ENCODE data around the gene ACAN. TPM values are rescaled to one million over a fixed set of nuclear protein-coding genes. Genes with fewer than 3 reads are reported as not detected.

Gene ACAN
- total RNA-seq, 2 experiments from 2014 or later: not detected

DNA sequence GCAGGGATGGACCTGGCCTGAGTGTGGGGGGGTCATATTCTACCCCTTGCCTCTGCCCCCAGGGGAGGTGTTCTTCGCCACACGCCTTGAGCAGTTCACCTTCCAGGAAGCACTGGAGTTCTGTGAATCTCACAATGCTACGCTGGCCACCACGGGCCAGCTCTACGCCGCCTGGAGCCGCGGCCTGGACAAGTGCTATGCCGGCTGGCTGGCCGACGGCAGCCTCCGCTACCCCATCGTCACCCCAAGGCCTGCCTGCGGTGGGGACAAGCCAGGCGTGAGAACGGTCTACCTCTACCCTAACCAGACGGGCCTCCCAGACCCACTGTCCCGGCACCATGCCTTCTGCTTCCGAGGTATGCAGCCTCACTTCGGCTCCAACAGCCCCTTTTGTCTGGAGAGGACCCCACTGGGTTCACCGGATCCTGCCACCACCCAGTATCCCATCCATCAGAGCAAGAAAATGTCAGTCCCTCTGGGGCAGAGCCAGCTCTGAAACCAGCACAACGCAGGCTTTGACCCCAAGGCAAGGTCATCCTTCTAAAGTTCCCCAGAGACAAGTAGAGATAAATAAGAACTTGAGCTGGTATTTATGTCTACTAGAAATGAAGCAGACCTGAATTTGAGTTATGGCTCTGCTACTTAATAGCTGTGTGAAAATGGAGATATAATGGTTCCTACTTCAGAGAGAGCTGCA is 46.3 kb downstream of the ACAN start:
- H3K27me3 Mint-ChIP-seq (ENCODE audit: low read depth): no peaks in the 10 kb centered on the region

DNA sequence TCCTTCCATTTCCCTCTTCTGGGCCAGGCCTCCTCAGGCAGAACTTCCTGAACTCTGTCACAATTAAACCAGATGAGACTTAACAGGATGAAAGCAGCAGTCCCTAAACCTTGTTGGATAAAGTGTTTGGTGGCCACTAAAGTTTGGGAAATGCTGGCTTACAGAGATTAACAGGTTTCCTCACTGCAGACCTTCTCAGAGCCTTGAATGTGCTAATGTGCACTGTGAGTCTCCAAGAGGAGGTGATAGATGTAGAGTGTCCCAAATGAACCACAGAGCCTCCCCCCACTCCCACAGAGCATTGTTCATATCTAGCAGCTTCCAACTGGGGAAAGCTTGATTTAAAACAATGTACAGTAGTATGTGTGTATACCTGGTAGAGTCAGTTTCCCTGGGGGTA is 49.2 kb downstream of the ACAN start:
- no peaks in the 10 kb centered on the region for H3K36me3 Mint-ChIP-seq (ENCODE audit: low read depth)
- intact Hi-C loops (cut with micrococcal nuclease): no loop called here
- CTCF ChIA-PET: interaction anchor here (1.1 kb wide), 1 partner anchor 53 kb away, joined by 3 read pairs; no protein-coding TSS in a partner anchor
- no peak overlapping the region for H3K27ac Mint-ChIP-seq
- no peaks in the 10 kb centered on the region for H3K27me3 Mint-ChIP-seq (ENCODE audit: low read depth)
- no peak overlapping the region for H3K4me3 Mint-ChIP-seq
- DNase-seq: no peak
- no peaks in the 10 kb centered on the region for H3K4me1 Mint-ChIP-seq (ENCODE audit: low read depth)
- H3K9me3 Mint-ChIP-seq: peaks cover 14% of the 10 kb centered on the region

More for the DNA sequence above, 46.3 kb downstream of the ACAN start:
- H3K27ac Mint-ChIP-seq: no peak overlapping the region
- CTCF ChIA-PET: interaction anchor here (0.6 to 1.1 kb wide), 3 partner anchors 14 to 103 kb away, joined by 3 read pairs; no protein-coding TSS in a partner anchor
- no peaks in the 10 kb centered on the region for H3K36me3 Mint-ChIP-seq (ENCODE audit: low read depth)
- peaks cover 8% of the 10 kb centered on the region for H3K4me1 Mint-ChIP-seq (ENCODE audit: low read depth)
- no peak overlapping the region for H3K4me3 Mint-ChIP-seq
- H3K9me3 Mint-ChIP-seq: peaks cover 4% of the 10 kb centered on the region
- no peak for DNase-seq
- intact Hi-C loops (cut with micrococcal nuclease): no loop called here

DNA sequence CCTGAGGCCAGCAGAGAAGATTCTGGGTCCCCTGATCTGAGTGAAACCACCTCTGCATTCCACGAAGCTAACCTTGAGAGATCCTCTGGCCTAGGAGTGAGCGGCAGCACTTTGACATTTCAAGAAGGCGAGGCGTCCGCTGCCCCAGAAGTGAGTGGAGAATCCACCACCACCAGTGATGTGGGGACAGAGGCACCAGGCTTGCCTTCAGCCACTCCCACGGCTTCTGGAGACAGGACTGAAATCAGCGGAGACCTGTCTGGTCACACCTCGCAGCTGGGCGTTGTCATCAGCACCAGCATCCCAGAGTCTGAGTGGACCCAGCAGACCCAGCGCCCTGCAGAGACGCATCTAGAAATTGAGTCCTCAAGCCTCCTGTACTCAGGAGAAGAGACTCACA is 55.7 kb downstream of the ACAN start:
- CTCF ChIA-PET: no interaction called here
- DNase-seq: no peak
- Mint-ChIP-seq H3K27me3 (ENCODE audit: low read depth) (no peaks in the 10 kb centered on the region), H3K27ac (no peak overlapping the region), H3K4me3 (no peak overlapping the region), H3K4me1 (ENCODE audit: low read depth) (no peaks in the 10 kb centered on the region), H3K36me3 (ENCODE audit: low read depth) (no peaks in the 10 kb centered on the region), H3K9me3 (peaks cover 11% of the 10 kb centered on the region)
- intact Hi-C loops (cut with micrococcal nuclease): no loop called here

- Mint-ChIP-seq H3K27ac (no peak overlapping the region), H3K36me3 (ENCODE audit: low read depth) (no peaks in the 10 kb centered on the region), H3K4me1 (ENCODE audit: low read depth) (no peaks in the 10 kb centered on the region), H3K9me3 (peaks cover 9% of the 10 kb centered on the region), H3K27me3 (ENCODE audit: low read depth) (no peaks in the 10 kb centered on the region), H3K4me3 (no peak overlapping the region)
- no peak for DNase-seq
- CTCF ChIA-PET: no interaction called here
- intact Hi-C loops (cut with micrococcal nuclease): no loop called here
Observed at GRCh38 chr15:88859550-88859949, 56.3 kb downstream of the ACAN start.

GRCh38 chr15:88860212-88860611 is 57.0 kb downstream of the ACAN start:
- intact Hi-C loops (cut with micrococcal nuclease): no loop called here
- Mint-ChIP-seq H3K36me3 (ENCODE audit: low read depth) (no peaks in the 10 kb centered on the region), H3K27ac (no peak overlapping the region), H3K9me3 (peaks cover 3% of the 10 kb centered on the region), H3K4me3 (no peak overlapping the region), H3K27me3 (ENCODE audit: low read depth) (no peaks in the 10 kb centered on the region), H3K4me1 (ENCODE audit: low read depth) (no peaks in the 10 kb centered on the region)
- no peak for DNase-seq
- CTCF ChIA-PET: no interaction called here

GRCh38 chr15:88863412-88863811 is 60.2 kb downstream of the ACAN start:
- H3K27ac Mint-ChIP-seq: no peak overlapping the region
- H3K4me3 Mint-ChIP-seq: no peak overlapping the region
- no peaks in the 10 kb centered on the region for H3K9me3 Mint-ChIP-seq
- intact Hi-C loops (cut with micrococcal nuclease): no loop called here
- no peaks in the 10 kb centered on the region for H3K4me1 Mint-ChIP-seq (ENCODE audit: low read depth)
- CTCF ChIA-PET: interaction anchor here (0.6 kb wide), 1 partner anchor 30 kb away, joined by 3 read pairs; no protein-coding TSS in a partner anchor
- no peaks in the 10 kb centered on the region for H3K36me3 Mint-ChIP-seq (ENCODE audit: low read depth)
- no peak for DNase-seq
- H3K27me3 Mint-ChIP-seq (ENCODE audit: low read depth): no peaks in the 10 kb centered on the region

- Mint-ChIP-seq H3K27ac (no peak overlapping the region), H3K36me3 (ENCODE audit: low read depth) (no peaks in the 10 kb centered on the region), H3K9me3 (no peaks in the 10 kb centered on the region), H3K4me3 (no peak overlapping the region), H3K27me3 (ENCODE audit: low read depth) (no peaks in the 10 kb centered on the region), H3K4me1 (ENCODE audit: low read depth) (no peaks in the 10 kb centered on the region)
- DNase-seq: no peak
- CTCF ChIA-PET: no interaction called here
- intact Hi-C loops (cut with micrococcal nuclease): no loop called here
Observed at GRCh38 chr15:88864861-88865497, 61.7 kb downstream of the ACAN start.

GRCh38 chr15:88865498-88866099 is 62.4 kb downstream of the ACAN start:
- intact Hi-C loops (cut with micrococcal nuclease): no loop called here
- Mint-ChIP-seq H3K4me3 (no peak overlapping the region), H3K27me3 (ENCODE audit: low read depth) (no peaks in the 10 kb centered on the region), H3K27ac (no peak overlapping the region), H3K4me1 (ENCODE audit: low read depth) (no peaks in the 10 kb centered on the region), H3K36me3 (ENCODE audit: low read depth) (no peaks in the 10 kb centered on the region), H3K9me3 (no peaks in the 10 kb centered on the region)
- CTCF ChIA-PET: no interaction called here
- no peak for DNase-seq

DNA sequence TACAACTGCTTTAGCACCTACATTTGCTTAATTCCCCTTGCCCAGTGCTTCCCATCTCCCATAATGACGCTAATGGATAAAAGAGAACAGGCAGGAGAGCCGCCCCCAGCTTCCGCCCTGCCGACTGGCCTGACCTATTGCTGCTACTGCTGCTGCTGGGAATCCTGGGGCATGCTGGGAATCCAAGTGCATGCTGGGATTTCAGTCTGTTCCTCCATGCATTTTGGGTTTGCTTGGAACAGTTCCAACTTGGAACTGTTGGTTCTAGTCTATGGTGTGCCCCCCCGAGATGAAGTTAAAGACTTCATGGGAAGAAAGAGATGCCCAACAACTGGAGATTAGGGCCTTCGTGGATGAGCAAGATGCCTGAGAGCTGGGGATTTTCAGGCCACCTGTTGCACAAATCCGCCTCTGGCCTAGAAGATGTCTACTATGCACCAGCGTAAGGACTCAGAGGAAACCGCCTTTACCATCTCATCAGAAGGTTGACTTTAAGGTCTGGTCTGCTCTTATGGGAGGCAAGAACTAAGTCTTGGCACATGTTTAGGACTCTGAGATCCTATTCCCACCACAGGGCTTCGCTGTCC is 63.2 kb downstream of the ACAN start:
- no peaks in the 10 kb centered on the region for H3K36me3 Mint-ChIP-seq (ENCODE audit: low read depth)
- peak overlapping the region; percentile 47 for H3K27ac Mint-ChIP-seq
- H3K9me3 Mint-ChIP-seq: no peaks in the 10 kb centered on the region
- no peaks in the 10 kb centered on the region for H3K27me3 Mint-ChIP-seq (ENCODE audit: low read depth)
- DNase-seq: no peak
- H3K4me3 Mint-ChIP-seq: no peak overlapping the region
- H3K4me1 Mint-ChIP-seq (ENCODE audit: low read depth): no peaks in the 10 kb centered on the region
- intact Hi-C loops (cut with micrococcal nuclease): no loop called here
- CTCF ChIA-PET: no interaction called here

- H3K9me3 Mint-ChIP-seq: no peaks in the 10 kb centered on the region
- CTCF ChIA-PET: interaction anchor here (0.7 to 1.3 kb wide), 2 partner anchors 22 to 400 kb away, joined by 3 read pairs; no protein-coding TSS in a partner anchor
- H3K4me1 Mint-ChIP-seq (ENCODE audit: low read depth): no peaks in the 10 kb centered on the region
- DNase-seq: no peak
- intact Hi-C loops (cut with micrococcal nuclease): no loop called here
- no peaks in the 10 kb centered on the region for H3K27me3 Mint-ChIP-seq (ENCODE audit: low read depth)
- no peak overlapping the region for H3K27ac Mint-ChIP-seq
- peaks cover 6% of the 10 kb centered on the region for H3K36me3 Mint-ChIP-seq (ENCODE audit: low read depth)
- H3K4me3 Mint-ChIP-seq: no peak overlapping the region
Observed at GRCh38 chr15:88871313-88871712, 68.1 kb downstream of the ACAN start.

- Mint-ChIP-seq H3K4me1 (ENCODE audit: low read depth) (no peaks in the 10 kb centered on the region), H3K4me3 (no peak overlapping the region), H3K27ac (no peak overlapping the region), H3K9me3 (no peaks in the 10 kb centered on the region), H3K36me3 (ENCODE audit: low read depth) (peaks cover 9% of the 10 kb centered on the region), H3K27me3 (ENCODE audit: low read depth) (no peaks in the 10 kb centered on the region)
- CTCF ChIA-PET: no interaction called here
- intact Hi-C loops (cut with micrococcal nuclease): no loop called here
- no peak for DNase-seq
Observed at GRCh38 chr15:88872106-88872505, 68.9 kb downstream of the ACAN start.

DNA sequence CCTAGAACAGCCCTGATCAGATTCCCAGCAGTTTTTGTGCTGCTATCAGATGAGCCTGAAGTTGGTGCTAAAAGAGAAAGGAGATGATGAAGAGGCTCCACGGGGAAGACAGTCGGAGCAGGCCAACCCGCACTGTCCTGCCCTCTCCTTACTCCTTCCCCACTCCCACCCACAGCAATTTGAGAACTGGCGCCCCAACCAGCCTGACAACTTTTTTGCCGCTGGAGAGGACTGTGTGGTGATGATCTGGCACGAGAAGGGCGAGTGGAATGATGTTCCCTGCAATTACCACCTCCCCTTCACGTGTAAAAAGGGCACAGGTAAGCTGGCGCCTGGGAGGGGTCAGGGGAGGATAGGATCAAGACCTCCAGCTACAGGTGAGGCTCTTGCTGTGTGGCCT is 69.5 kb downstream of the ACAN start:
- H3K4me1 Mint-ChIP-seq (ENCODE audit: low read depth): no peaks in the 10 kb centered on the region
- peaks cover 9% of the 10 kb centered on the region for H3K36me3 Mint-ChIP-seq (ENCODE audit: low read depth)
- H3K27me3 Mint-ChIP-seq (ENCODE audit: low read depth): no peaks in the 10 kb centered on the region
- CTCF ChIA-PET: no interaction called here
- intact Hi-C loops (cut with micrococcal nuclease): no loop called here
- H3K27ac Mint-ChIP-seq: no peak overlapping the region
- DNase-seq: no peak
- H3K9me3 Mint-ChIP-seq: no peaks in the 10 kb centered on the region
- H3K4me3 Mint-ChIP-seq: no peak overlapping the region
